Measurements from ENCODE around the gene DST.

DST gene

GRCh38 chr6:56660381-56660730 is 17.7 kb upstream of the DST start:
- no peak for TF ChIP-seq CTCF (IDR thresholded peaks at IDR 0.05; ENCODE audit: low read depth, low read length)
- no peaks in the 10 kb centered on the region for H3K36me3 ChIP-seq
- no peak overlapping the region for H3K4me3 ChIP-seq (ENCODE audit: low read depth, low read length)
- H3K4me1 ChIP-seq: peaks cover 3% of the 10 kb centered on the region; the same call in 1 of the 2 replicates
- no peak for DNase-seq
- no peaks in the 10 kb centered on the region for H3K9me3 ChIP-seq
- H3K27me3 ChIP-seq: no peaks in the 10 kb centered on the region

- Histone ChIP-seq H3K4me1 (peaks cover 3% of the 10 kb centered on the region; the same call in 1 of the 2 replicates), H3K4me3 (ENCODE audit: low read depth, low read length) (no peak overlapping the region), H3K36me3 (no peaks in the 10 kb centered on the region), H3K27me3 (no peaks in the 10 kb centered on the region), H3K9me3 (no peaks in the 10 kb centered on the region)
- no peak for DNase-seq
- no peak for TF ChIP-seq CTCF (IDR thresholded peaks at IDR 0.05; ENCODE audit: low read depth, low read length)
Measured at GRCh38 chr6:56659721-56660380, 17.2 kb upstream of the DST start.

GRCh38 chr6:56658326-56658725 is 15.6 kb upstream of the DST start:
- H3K4me1 ChIP-seq: peaks cover 3% of the 10 kb centered on the region; the same call in 1 of the 2 replicates
- no peak for TF ChIP-seq CTCF (IDR thresholded peaks at IDR 0.05; ENCODE audit: low read depth, low read length)
- no peaks in the 10 kb centered on the region for H3K36me3 ChIP-seq

GRCh38 chr6:56657354-56657753 is 14.7 kb upstream of the DST start:
- peaks cover 3% of the 10 kb centered on the region; the same call in 1 of the 2 replicates for H3K4me1 ChIP-seq
- no peaks in the 10 kb centered on the region for H3K27me3 ChIP-seq
- DNase-seq: no peak
- no peaks in the 10 kb centered on the region for H3K9me3 ChIP-seq
- no peak for TF ChIP-seq CTCF (IDR thresholded peaks at IDR 0.05; ENCODE audit: low read depth, low read length)
- no peak overlapping the region for H3K4me3 ChIP-seq (ENCODE audit: low read depth, low read length)
- no peaks in the 10 kb centered on the region for H3K36me3 ChIP-seq

More at GRCh38 chr6:56658326-56658725, 15.6 kb upstream of the DST start:
- Histone ChIP-seq H3K4me3 (ENCODE audit: low read depth, low read length) (no peak overlapping the region), H3K27me3 (no peaks in the 10 kb centered on the region), H3K9me3 (no peaks in the 10 kb centered on the region)
- DNase-seq: no peak

GRCh38 chr6:56656466-56656865 is 13.8 kb upstream of the DST start:
- peaks cover 3% of the 10 kb centered on the region; the same call in 1 of the 2 replicates for H3K4me1 ChIP-seq

More at GRCh38 chr6:56656466-56656865, 13.8 kb upstream of the DST start:
- Histone ChIP-seq H3K27me3 (no peaks in the 10 kb centered on the region), H3K9me3 (no peaks in the 10 kb centered on the region), H3K36me3 (no peaks in the 10 kb centered on the region), H3K4me3 (ENCODE audit: low read depth, low read length) (no peak overlapping the region)
- DNase-seq: no peak
- TF ChIP-seq CTCF (IDR thresholded peaks at IDR 0.05; ENCODE audit: low read depth, low read length): no peak
